ENCODE measurements around the gene MED9.

GRCh38 chr17:17494870-17495535 is 18.2 kb downstream of the MED9 start:
- TF ChIP-seq EP300 (IDR thresholded peaks at IDR 0.05; ENCODE audit: borderline replicate concordance in 1 of 2, low read depth in 1 of 2, low read length in 1 of 2) (no peak), USF1 (IDR thresholded peaks at IDR 0.05; ENCODE audit: borderline replicate concordance, low read depth) (no peak), FOXM1 (IDR thresholded peaks at IDR 0.05; ENCODE audit: low read depth) (no peak), CTCF (IDR thresholded peaks at IDR 0.05) (no peak), RAD21 (IDR thresholded peaks at IDR 0.05; ENCODE audit: low read length) (no peak), REST (IDR thresholded peaks at IDR 0.05; ENCODE audit: low read depth, low read length) (no peak)
